Activated CD8-positive, alpha-beta T cell treated with anti-CD3 and anti-CD28 coated beads, Interleukin-2, amount 10 ng/mL, durations not matched to agents 7 days and 5 days (primary cell): ENCODE data around the gene CD82. TPM values are rescaled to one million over a fixed set of nuclear protein-coding genes. Genes with fewer than 3 reads are reported as not detected.

ENCODE experiments used
- ATAC-seq: fragments of 150-1000 bp; cut with Tn5 transposase; one replicate; pipeline ENCODE4 v1.10.0; 2021; ENCODE audit warnings: moderate library complexity
- CTCF ChIA-PET: fragments of 350-600 bp; sonication (Branson Sonifier 250); formaldehyde crosslinking; loops from one replicate; lab custom pipeline; 2021; ENCODE audit warnings: antibody characterized with exemption; lab: Charles Lee
- POLR2A ChIA-PET: fragments of 350-600 bp; sonication (Branson Sonifier 250); formaldehyde crosslinking; loops from one replicate; lab custom pipeline; 2021; ENCODE audit warnings: antibody characterized with exemption; lab: Charles Lee
- DNase-seq: peaks from one replicate; pipeline ENCODE4 v3.0.0-alpha.2; 2020
- H3K27ac Mint-ChIP-seq: one replicate; pipeline ENCODE4 v1.8.0; 2021; ENCODE audit warnings: mild to moderate bottlenecking, mixed read lengths
- H3K27me3 Mint-ChIP-seq: one replicate; pipeline ENCODE4 v1.8.0; 2021; ENCODE audit warnings: low read depth, mixed read lengths
- H3K36me3 Mint-ChIP-seq: one replicate; pipeline ENCODE4 v1.8.0; 2021; ENCODE audit warnings: low read depth, mixed read lengths
- H3K4me1 Mint-ChIP-seq: one replicate; pipeline ENCODE4 v1.8.0; 2021; ENCODE audit warnings: low read depth, mixed read lengths
- H3K4me3 Mint-ChIP-seq: one replicate; pipeline ENCODE4 v1.8.0; 2021; ENCODE audit warnings: mild to moderate bottlenecking, mixed read lengths
- H3K9me3 Mint-ChIP-seq: one replicate; pipeline ENCODE4 v1.8.0; 2022; ENCODE audit warnings: mixed read lengths; ENCODE audit not compliant: insufficient read depth
- total RNA-seq, 2 experiments: library from RNA; stranded (reverse); gene quantifications; one replicate each; pipeline ENCODE4 v1.2.3, GENCODE V29; 2021

Gene CD82
- total RNA-seq, 2 experiments from 2014 or later, result 68.2 to 72.9 TPM

- Mint-ChIP-seq H3K36me3 (no peaks in the 10 kb centered on the region), H3K27ac (no peak overlapping the region), H3K9me3 (no peaks in the 10 kb centered on the region), H3K4me3 (no peak overlapping the region), H3K4me1 (peaks cover 7% of the 10 kb centered on the region), H3K27me3 (peaks cover 2% of the 10 kb centered on the region)
- no peak for ATAC-seq
- POLR2A ChIA-PET, result no interaction called here
- CTCF ChIA-PET, result interaction anchor here (0.7 kb wide), 1 partner anchor 31 kb away, joined by 3 read pairs; no protein-coding TSS in a partner anchor
- no peak for DNase-seq
These were observed 64.4 kb downstream of the CD82 start for GRCh38 chr11:44629732-44630345.

- peaks cover 2% of the 10 kb centered on the region for H3K27me3 Mint-ChIP-seq
- peaks cover 7% of the 10 kb centered on the region for H3K4me1 Mint-ChIP-seq
- H3K9me3 Mint-ChIP-seq, result no peaks in the 10 kb centered on the region
- no peaks in the 10 kb centered on the region for H3K36me3 Mint-ChIP-seq
- H3K4me3 Mint-ChIP-seq, result no peak overlapping the region
- no peak for ATAC-seq
- DNase-seq, result peak; percentile 13
- no peak overlapping the region for H3K27ac Mint-ChIP-seq
- ChIA-PET CTCF (interaction anchor here (3.6 kb wide), 1 partner anchor 74 kb away, joined by 28 read pairs; no protein-coding TSS in a partner anchor), POLR2A (no interaction called here)
These were observed 65.2 kb downstream of the CD82 start for GRCh38 chr11:44630511-44631210.

GRCh38 chr11:44631831-44632230 is 66.4 kb downstream of the CD82 start:
- no peak for ATAC-seq
- H3K9me3 Mint-ChIP-seq, result no peaks in the 10 kb centered on the region
- no peak overlapping the region for H3K4me3 Mint-ChIP-seq
- DNase-seq, result peak; percentile 17
- H3K27me3 Mint-ChIP-seq, result peaks cover 6% of the 10 kb centered on the region
- ChIA-PET POLR2A (no interaction called here), CTCF (interaction anchor here (0.8 to 3.6 kb wide), 6 partner anchors 10 to 279 kb away, joined by 4 to 28 read pairs (median 4); no protein-coding TSS in a partner anchor)
- H3K36me3 Mint-ChIP-seq, result no peaks in the 10 kb centered on the region
- peaks cover 7% of the 10 kb centered on the region for H3K4me1 Mint-ChIP-seq
- no peak overlapping the region for H3K27ac Mint-ChIP-seq

- POLR2A ChIA-PET, result no interaction called here
- Mint-ChIP-seq H3K27ac (no peak overlapping the region), H3K36me3 (no peaks in the 10 kb centered on the region), H3K4me3 (no peak overlapping the region), H3K4me1 (peaks cover 7% of the 10 kb centered on the region), H3K9me3 (no peaks in the 10 kb centered on the region), H3K27me3 (peaks cover 13% of the 10 kb centered on the region)
- CTCF ChIA-PET, result interaction anchor here (0.8 to 3.6 kb wide), 5 partner anchors 11 to 279 kb away, joined by 4 to 28 read pairs (median 4); no protein-coding TSS in a partner anchor
- DNase-seq (peak; percentile 44), ATAC-seq (peak; percentile 70)
These were observed 67.1 kb downstream of the CD82 start for GRCh38 chr11:44632466-44633123.

- peaks cover 7% of the 10 kb centered on the region for H3K4me1 Mint-ChIP-seq
- H3K27ac Mint-ChIP-seq, result no peak overlapping the region
- peak; percentile 26 for DNase-seq
- no peak for ATAC-seq
- no peak overlapping the region for H3K4me3 Mint-ChIP-seq
- H3K9me3 Mint-ChIP-seq, result no peaks in the 10 kb centered on the region
- POLR2A ChIA-PET, result interaction anchor here (0.6 kb wide), 1 partner anchor 631 kb away, joined by 5 read pairs; no protein-coding TSS in a partner anchor
- CTCF ChIA-PET, result interaction anchor here (3.6 kb wide), 1 partner anchor 77 kb away, joined by 28 read pairs; no protein-coding TSS in a partner anchor
- H3K36me3 Mint-ChIP-seq, result no peaks in the 10 kb centered on the region
- peaks cover 15% of the 10 kb centered on the region for H3K27me3 Mint-ChIP-seq
These were observed 68.2 kb downstream of the CD82 start for GRCh38 chr11:44633641-44634040.

GRCh38 chr11:44634401-44635281 is 69.2 kb downstream of the CD82 start:
- peaks cover 5% of the 10 kb centered on the region for H3K4me1 Mint-ChIP-seq
- no peaks in the 10 kb centered on the region for H3K36me3 Mint-ChIP-seq
- peaks cover 15% of the 10 kb centered on the region for H3K27me3 Mint-ChIP-seq
- peak; percentile 20 for DNase-seq
- H3K27ac Mint-ChIP-seq, result no peak overlapping the region
- H3K4me3 Mint-ChIP-seq, result no peak overlapping the region
- ChIA-PET POLR2A (interaction anchor here (0.6 kb wide), 2 partner anchors 141 to 630 kb away, joined by 3 to 5 read pairs; no protein-coding TSS in a partner anchor), CTCF (interaction anchor here (1.2 to 3.6 kb wide), 2 partner anchors 78 to 276 kb away, joined by 3 to 28 read pairs; no protein-coding TSS in a partner anchor)
- ATAC-seq, result no peak
- no peaks in the 10 kb centered on the region for H3K9me3 Mint-ChIP-seq

- Mint-ChIP-seq H3K4me3 (no peak overlapping the region), H3K27me3 (peaks cover 30% of the 10 kb centered on the region), H3K27ac (no peak overlapping the region), H3K36me3 (no peaks in the 10 kb centered on the region), H3K9me3 (peaks cover 4% of the 10 kb centered on the region), H3K4me1 (peaks cover 4% of the 10 kb centered on the region)
- ChIA-PET CTCF (no interaction called here), POLR2A (no interaction called here)
- DNase-seq, result no peak
- no peak for ATAC-seq
These were observed 72.0 kb downstream of the CD82 start for GRCh38 chr11:44637487-44637886.

GRCh38 chr11:44638032-44638431 is 72.6 kb downstream of the CD82 start:
- no peaks in the 10 kb centered on the region for H3K4me1 Mint-ChIP-seq
- H3K4me3 Mint-ChIP-seq, result no peak overlapping the region
- no peak overlapping the region for H3K27ac Mint-ChIP-seq
- no peaks in the 10 kb centered on the region for H3K36me3 Mint-ChIP-seq
- peaks cover 9% of the 10 kb centered on the region for H3K9me3 Mint-ChIP-seq
- peaks cover 30% of the 10 kb centered on the region for H3K27me3 Mint-ChIP-seq
- ATAC-seq, result no peak
- ChIA-PET CTCF (no interaction called here), POLR2A (no interaction called here)
- no peak for DNase-seq

- no peaks in the 10 kb centered on the region for H3K36me3 Mint-ChIP-seq
- no peak for ATAC-seq
- peaks cover 31% of the 10 kb centered on the region for H3K9me3 Mint-ChIP-seq
- H3K27me3 Mint-ChIP-seq, result peaks cover 46% of the 10 kb centered on the region
- H3K4me1 Mint-ChIP-seq, result no peaks in the 10 kb centered on the region
- ChIA-PET POLR2A (no interaction called here), CTCF (no interaction called here)
- no peak overlapping the region for H3K27ac Mint-ChIP-seq
- no peak overlapping the region for H3K4me3 Mint-ChIP-seq
- no peak for DNase-seq
These were observed 77.8 kb downstream of the CD82 start for GRCh38 chr11:44643217-44643616.

- CTCF ChIA-PET, result no interaction called here
- POLR2A ChIA-PET, result interaction anchor here (0.6 kb wide), 1 partner anchor 482 kb away, joined by 3 read pairs; no protein-coding TSS in a partner anchor
- Mint-ChIP-seq H3K27ac (no peak overlapping the region), H3K9me3 (peaks cover 31% of the 10 kb centered on the region), H3K36me3 (no peaks in the 10 kb centered on the region), H3K27me3 (peaks cover 54% of the 10 kb centered on the region), H3K4me1 (no peaks in the 10 kb centered on the region), H3K4me3 (no peak overlapping the region)
- DNase-seq (no peak), ATAC-seq (no peak)
These were observed 80.4 kb downstream of the CD82 start for GRCh38 chr11:44645827-44646226.
